ENCODE measurements around the gene CPB2.

The CPB2 gene

DNA sequence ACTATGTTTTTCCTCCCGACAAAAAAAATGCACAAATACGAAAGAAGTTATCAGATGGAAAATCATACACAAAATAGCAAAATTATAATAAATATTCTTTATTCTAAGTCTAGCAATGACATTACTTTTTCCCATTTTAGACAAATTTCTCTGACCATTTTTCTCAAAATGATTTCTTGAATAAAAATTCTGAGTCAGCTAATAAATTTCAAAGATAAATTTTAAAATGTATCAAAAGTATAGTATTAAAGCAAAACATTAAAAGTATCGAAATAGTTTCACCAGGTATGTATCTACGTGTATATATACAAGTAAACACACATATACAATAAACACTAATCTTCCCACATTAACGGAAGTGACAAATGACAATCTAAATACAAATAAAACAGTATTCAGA lies 61.2 kb downstream of the CPB2 start:
- Histone ChIP-seq H2BK15ac (ENCODE audit: low read length) (no peak overlapping the region), H2BK120ac (ENCODE audit: low read depth, low read length) (no peak overlapping the region), H3K4ac (ENCODE audit: low read length) (no peak overlapping the region), H2BK5ac (ENCODE audit: low read length) (no peak overlapping the region), H3K9ac (ENCODE audit: low read depth, low read length, poor library complexity) (no peak overlapping the region), H4K8ac (ENCODE audit: low read depth, low read length) (no peak overlapping the region), H3K4me1 (ENCODE audit: control insufficient read depth in 2 of 2, insufficient read depth in 1 of 2, low read depth in 1 of 2, low read length in 2 of 2) (no peaks in the 10 kb centered on the region), H2BK12ac (ENCODE audit: low read length) (no peak overlapping the region), H3K36me3 (replicated peaks in 1 of 2; ENCODE audit: control insufficient read depth in 2 of 2, insufficient read depth in 2 of 2, low read length in 2 of 2) (peaks cover 0 to 55% of the 10 kb centered on the region in 2 donors), H3K18ac (ENCODE audit: low read length) (no peak overlapping the region), H3K27ac (replicated peaks; ENCODE audit: low read length) (no peak overlapping the region), H3K79me1 (ENCODE audit: low read depth, low read length) (no peaks in the 10 kb centered on the region), H2AK5ac (ENCODE audit: low read depth, low read length) (no peak overlapping the region), H3K14ac (ENCODE audit: low read length) (no peak overlapping the region), H4K91ac (ENCODE audit: low read depth, low read length, poor library complexity) (no peak overlapping the region), H3K4me2 (ENCODE audit: insufficient read depth, low read length, poor library complexity, severe bottlenecking) (no peak overlapping the region), H3K9me3 (replicated peaks in 1 of 2; ENCODE audit: control insufficient read depth in 2 of 2, insufficient read depth in 1 of 2, low read depth in 1 of 2, low read length in 2 of 2) (no peaks in the 10 kb centered on the region), H3K23ac (ENCODE audit: low read depth, low read length, poor library complexity) (no peak overlapping the region), H3K4me3 (ENCODE audit: low read length in 2 of 2) (no peak overlapping the region), H3K27me3 (ENCODE audit: control insufficient read depth in 3 of 3, insufficient read depth in 3 of 3, low read depth in 1 of 3, low read length in 3 of 3) (no peaks in the 10 kb centered on the region), H2AFZ (ENCODE audit: low read length) (no peak overlapping the region)
- WGBS, 2 donors (ENCODE audit: extremely low coverage in 2 of 2, insufficient read length in 2 of 2, insufficient replicate concordance in 1 of 2): no CpG with 5 or more reads among the region's 5 CpGs
- DNase-seq (ENCODE audit: low spot score): no peak

- no peak overlapping the region for H2BK12ac ChIP-seq (ENCODE audit: low read length)
- no peak overlapping the region for H2BK5ac ChIP-seq (ENCODE audit: low read length)
- H3K14ac ChIP-seq (ENCODE audit: low read length): no peak overlapping the region
- no peak overlapping the region for H2AFZ ChIP-seq (ENCODE audit: low read length)
- no peaks in the 10 kb centered on the region for H3K4me1 ChIP-seq (ENCODE audit: control insufficient read depth in 2 of 2, insufficient read depth in 1 of 2, low read depth in 1 of 2, low read length in 2 of 2)
- H3K4me2 ChIP-seq (ENCODE audit: insufficient read depth, low read length, poor library complexity, severe bottlenecking): no peak overlapping the region
- H2BK120ac ChIP-seq (ENCODE audit: low read depth, low read length): no peak overlapping the region
- no peaks in the 10 kb centered on the region for H3K79me1 ChIP-seq (ENCODE audit: low read depth, low read length)
- peaks cover 5 to 77% of the 10 kb centered on the region in 2 donors for H3K36me3 ChIP-seq (replicated peaks in 1 of 2; ENCODE audit: control insufficient read depth in 2 of 2, insufficient read depth in 2 of 2, low read length in 2 of 2)
- no peak overlapping the region for H4K91ac ChIP-seq (ENCODE audit: low read depth, low read length, poor library complexity)
- no peak for DNase-seq (ENCODE audit: low spot score)
- no peaks in the 10 kb centered on the region for H3K27me3 ChIP-seq (ENCODE audit: control insufficient read depth in 3 of 3, insufficient read depth in 3 of 3, low read depth in 1 of 3, low read length in 3 of 3)
- H3K9ac ChIP-seq (ENCODE audit: low read depth, low read length, poor library complexity): no peak overlapping the region
- H3K4me3 ChIP-seq (ENCODE audit: low read length in 2 of 2): no peak overlapping the region
- H2AK5ac ChIP-seq (ENCODE audit: low read depth, low read length): no peak overlapping the region
- no peak overlapping the region for H4K8ac ChIP-seq (ENCODE audit: low read depth, low read length)
- H3K18ac ChIP-seq (ENCODE audit: low read length): no peak overlapping the region
- H3K23ac ChIP-seq (ENCODE audit: low read depth, low read length, poor library complexity): no peak overlapping the region
- no CpG with 5 or more reads among the region's 4 CpGs for WGBS, 2 donors (ENCODE audit: extremely low coverage in 2 of 2, insufficient read length in 2 of 2, insufficient replicate concordance in 1 of 2)
- H3K4ac ChIP-seq (ENCODE audit: low read length): no peak overlapping the region
- no peak overlapping the region for H2BK15ac ChIP-seq (ENCODE audit: low read length)
- no peak overlapping the region for H3K27ac ChIP-seq (replicated peaks; ENCODE audit: low read length)
- H3K9me3 ChIP-seq (replicated peaks in 1 of 2; ENCODE audit: control insufficient read depth in 2 of 2, insufficient read depth in 1 of 2, low read depth in 1 of 2, low read length in 2 of 2): no peaks in the 10 kb centered on the region
These were observed 63.4 kb downstream of the CPB2 start for GRCh38 chr13:46041419-46041839.

DNA sequence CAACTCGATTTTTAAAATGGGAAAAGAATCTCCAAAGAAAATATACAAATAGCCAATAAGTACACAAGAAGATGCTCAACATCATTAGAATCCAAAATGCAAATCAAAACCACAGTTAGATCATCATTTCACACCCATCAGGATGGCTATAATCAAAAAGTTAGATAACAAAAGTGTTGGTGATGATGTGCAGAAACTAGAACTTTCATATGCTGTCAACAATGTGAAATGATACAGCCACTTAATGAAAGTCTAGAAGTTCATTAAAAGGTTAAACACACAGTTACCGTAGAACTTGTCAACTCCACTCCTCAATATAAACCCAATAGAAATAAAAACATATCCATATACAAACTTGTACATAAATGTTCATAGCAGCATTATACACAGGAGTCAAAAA lies 64.1 kb downstream of the CPB2 start:
- H2AFZ ChIP-seq (ENCODE audit: low read length): no peak overlapping the region
- H2BK120ac ChIP-seq (ENCODE audit: low read depth, low read length): no peak overlapping the region
- no peak overlapping the region for H3K14ac ChIP-seq (ENCODE audit: low read length)
- H3K4me1 ChIP-seq (ENCODE audit: control insufficient read depth in 2 of 2, insufficient read depth in 1 of 2, low read depth in 1 of 2, low read length in 2 of 2): no peaks in the 10 kb centered on the region
- no peak overlapping the region for H3K4ac ChIP-seq (ENCODE audit: low read length)
- no peak overlapping the region for H3K4me3 ChIP-seq (ENCODE audit: low read length in 2 of 2)
- no peak overlapping the region for H2BK12ac ChIP-seq (ENCODE audit: low read length)
- H3K18ac ChIP-seq (ENCODE audit: low read length): no peak overlapping the region
- H3K9me3 ChIP-seq (replicated peaks in 1 of 2; ENCODE audit: control insufficient read depth in 2 of 2, insufficient read depth in 1 of 2, low read depth in 1 of 2, low read length in 2 of 2): no peaks in the 10 kb centered on the region
- H3K23ac ChIP-seq (ENCODE audit: low read depth, low read length, poor library complexity): no peak overlapping the region
- H2BK15ac ChIP-seq (ENCODE audit: low read length): no peak overlapping the region
- no peak overlapping the region for H3K9ac ChIP-seq (ENCODE audit: low read depth, low read length, poor library complexity)
- no peaks in the 10 kb centered on the region for H3K27me3 ChIP-seq (ENCODE audit: control insufficient read depth in 3 of 3, insufficient read depth in 3 of 3, low read depth in 1 of 3, low read length in 3 of 3)
- H2AK5ac ChIP-seq (ENCODE audit: low read depth, low read length): no peak overlapping the region
- no peak overlapping the region for H4K91ac ChIP-seq (ENCODE audit: low read depth, low read length, poor library complexity)
- no peak overlapping the region for H2BK5ac ChIP-seq (ENCODE audit: low read length)
- H4K8ac ChIP-seq (ENCODE audit: low read depth, low read length): no peak overlapping the region
- no CpG with 5 or more reads among the region's 2 CpGs for WGBS, 2 donors (ENCODE audit: extremely low coverage in 2 of 2, insufficient read length in 2 of 2, insufficient replicate concordance in 1 of 2)
- no peaks in the 10 kb centered on the region for H3K79me1 ChIP-seq (ENCODE audit: low read depth, low read length)
- no peak overlapping the region for H3K27ac ChIP-seq (replicated peaks; ENCODE audit: low read length)
- DNase-seq (ENCODE audit: low spot score): no peak
- H3K36me3 ChIP-seq (replicated peaks in 1 of 2; ENCODE audit: control insufficient read depth in 2 of 2, insufficient read depth in 2 of 2, low read length in 2 of 2): peaks cover 5 to 84% of the 10 kb centered on the region in 2 donors
- H3K4me2 ChIP-seq (ENCODE audit: insufficient read depth, low read length, poor library complexity, severe bottlenecking): no peak overlapping the region

DNA sequence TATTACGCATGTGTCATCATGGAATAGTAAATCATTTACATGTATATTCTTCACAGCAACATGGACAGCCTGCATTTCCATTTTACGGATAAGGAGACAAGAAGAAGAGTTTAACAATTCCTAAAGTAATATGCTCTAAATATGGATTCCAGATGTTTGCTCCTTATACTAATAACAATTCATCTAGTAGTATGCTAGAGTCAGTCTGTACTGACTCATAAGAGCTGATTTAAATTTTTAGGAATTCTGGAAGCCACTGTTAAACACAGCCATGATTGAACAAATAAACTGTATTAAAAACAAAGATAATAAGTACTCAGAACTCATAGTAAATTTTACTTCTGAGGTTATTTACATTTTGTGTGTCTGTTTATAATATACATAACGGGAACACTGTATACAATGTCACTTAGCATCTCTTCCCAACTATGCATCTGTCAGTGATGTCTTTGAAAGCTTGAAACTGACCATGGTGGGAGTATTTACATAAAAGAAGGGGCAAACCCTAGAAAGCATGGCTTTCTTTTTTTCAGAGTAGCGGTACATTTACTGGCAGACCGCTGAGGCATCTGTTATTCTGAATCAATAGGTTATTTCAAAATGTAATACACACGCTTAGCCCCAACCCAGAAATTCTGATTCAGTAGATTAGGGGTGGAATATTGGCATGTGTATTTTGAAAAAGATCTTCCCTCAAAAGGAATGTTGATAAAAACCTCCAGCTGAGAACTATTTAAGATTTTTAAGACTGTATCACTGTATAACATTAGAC lies 65.2 kb downstream of the CPB2 start:
- no peaks in the 10 kb centered on the region for H3K9me3 ChIP-seq (replicated peaks in 1 of 2; ENCODE audit: control insufficient read depth in 2 of 2, insufficient read depth in 1 of 2, low read depth in 1 of 2, low read length in 2 of 2)
- H3K23ac ChIP-seq (ENCODE audit: low read depth, low read length, poor library complexity): no peak overlapping the region

More for the DNA sequence above, 65.2 kb downstream of the CPB2 start:
- Histone ChIP-seq H2BK120ac (ENCODE audit: low read depth, low read length) (no peak overlapping the region), H3K9ac (ENCODE audit: low read depth, low read length, poor library complexity) (no peak overlapping the region), H2BK15ac (ENCODE audit: low read length) (no peak overlapping the region), H2AFZ (ENCODE audit: low read length) (no peak overlapping the region), H2AK5ac (ENCODE audit: low read depth, low read length) (no peak overlapping the region), H3K4me2 (ENCODE audit: insufficient read depth, low read length, poor library complexity, severe bottlenecking) (no peak overlapping the region), H2BK5ac (ENCODE audit: low read length) (no peak overlapping the region), H3K4me3 (ENCODE audit: low read length in 2 of 2) (no peak overlapping the region), H3K27ac (replicated peaks; ENCODE audit: low read length) (no peak overlapping the region), H2BK12ac (ENCODE audit: low read length) (no peak overlapping the region), H3K18ac (ENCODE audit: low read length) (no peak overlapping the region), H3K27me3 (ENCODE audit: control insufficient read depth in 3 of 3, insufficient read depth in 3 of 3, low read depth in 1 of 3, low read length in 3 of 3) (no peaks in the 10 kb centered on the region), H3K4me1 (ENCODE audit: control insufficient read depth in 2 of 2, insufficient read depth in 1 of 2, low read depth in 1 of 2, low read length in 2 of 2) (no peaks in the 10 kb centered on the region), H3K79me1 (ENCODE audit: low read depth, low read length) (no peaks in the 10 kb centered on the region), H3K36me3 (replicated peaks in 1 of 2; ENCODE audit: control insufficient read depth in 2 of 2, insufficient read depth in 2 of 2, low read length in 2 of 2) (peaks cover 5 to 88% of the 10 kb centered on the region in 2 donors), H4K91ac (ENCODE audit: low read depth, low read length, poor library complexity) (no peak overlapping the region), H3K4ac (ENCODE audit: low read length) (no peak overlapping the region), H3K14ac (ENCODE audit: low read length) (no peak overlapping the region), H4K8ac (ENCODE audit: low read depth, low read length) (no peak overlapping the region)
- DNase-seq (ENCODE audit: low spot score): no peak
- no CpG with 5 or more reads among the region's 6 CpGs for WGBS, 2 donors (ENCODE audit: extremely low coverage in 2 of 2, insufficient read length in 2 of 2, insufficient replicate concordance in 1 of 2)

All from neuronal stem cell (in vitro differentiated cells).